NCI-H1105 (cell line): ENCODE data around the gene GYPB.
"Not testable (repeated sequence)": the region's sequence is repeated elsewhere in the genome, so short reads cannot be mapped to it uniquely, and the experiment has no call there.

Experiments
- DNase-seq: peaks from one replicate; lab custom pipeline; 2025; lab: John Stamatoyannopoulos, UW

Gene GYPB

GRCh38 chr4:144019277-144019676 is at the start of gene GYPB:
TSS of gene GYPB (minus strand) at chr4:144019380. CDS start at chr4:144019287, 93 bp downstream.
- not testable (repeated sequence) for DNase-seq

GRCh38 chr4:144061556-144061955 is 42.4 kb upstream of the GYPB start:
- DNase-seq = not testable (repeated sequence)

GRCh38 chr4:144060234-144060859 is 41.2 kb upstream of the GYPB start:
- DNase-seq = not testable (repeated sequence)

- no peak for DNase-seq
Measured at GRCh38 chr4:144056800-144057199, 37.6 kb upstream of the GYPB start.

DNA sequence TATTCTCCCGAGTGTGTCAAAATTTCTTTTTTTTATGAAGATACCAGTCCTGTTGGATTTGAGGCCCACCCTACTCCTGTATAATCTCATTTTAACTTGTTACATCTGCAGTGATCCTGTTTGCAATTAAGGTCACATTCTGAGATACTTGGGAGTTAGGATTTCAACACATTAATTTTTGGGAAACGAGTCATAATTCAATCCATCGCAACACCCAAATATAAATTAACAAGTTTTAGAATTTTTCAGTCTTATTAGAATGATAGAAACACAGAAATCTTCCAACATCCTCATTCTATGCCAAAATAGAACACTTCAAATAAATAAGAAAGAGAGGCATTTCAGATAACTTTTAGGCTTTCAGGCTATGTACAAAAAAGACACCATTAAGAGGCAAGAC is 36.2 kb upstream of the GYPB start:
- not testable (repeated sequence) for DNase-seq

DNA sequence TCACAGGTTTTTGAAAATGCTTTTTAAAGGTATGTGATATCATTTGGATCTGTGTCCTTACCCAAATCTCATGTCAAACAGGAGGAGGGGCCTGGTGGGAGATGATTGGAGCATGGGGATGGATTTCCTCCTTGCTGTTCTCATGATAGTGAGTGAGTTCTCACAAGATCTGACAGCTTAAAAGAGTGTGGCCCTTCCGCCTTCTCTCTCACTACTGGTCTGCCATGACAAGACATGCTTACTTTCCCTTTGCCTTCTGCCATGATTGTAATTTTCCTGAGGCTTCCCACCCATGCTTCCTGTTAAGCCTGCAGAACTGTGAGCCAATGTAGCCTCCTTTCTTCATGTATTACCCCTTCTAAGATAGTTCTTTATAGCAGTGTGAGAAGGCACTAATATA is 32.3 kb upstream of the GYPB start:
- DNase-seq = not testable (repeated sequence)

GRCh38 chr4:144050631-144051030 is 31.5 kb upstream of the GYPB start:
- DNase-seq = not testable (repeated sequence)

DNA sequence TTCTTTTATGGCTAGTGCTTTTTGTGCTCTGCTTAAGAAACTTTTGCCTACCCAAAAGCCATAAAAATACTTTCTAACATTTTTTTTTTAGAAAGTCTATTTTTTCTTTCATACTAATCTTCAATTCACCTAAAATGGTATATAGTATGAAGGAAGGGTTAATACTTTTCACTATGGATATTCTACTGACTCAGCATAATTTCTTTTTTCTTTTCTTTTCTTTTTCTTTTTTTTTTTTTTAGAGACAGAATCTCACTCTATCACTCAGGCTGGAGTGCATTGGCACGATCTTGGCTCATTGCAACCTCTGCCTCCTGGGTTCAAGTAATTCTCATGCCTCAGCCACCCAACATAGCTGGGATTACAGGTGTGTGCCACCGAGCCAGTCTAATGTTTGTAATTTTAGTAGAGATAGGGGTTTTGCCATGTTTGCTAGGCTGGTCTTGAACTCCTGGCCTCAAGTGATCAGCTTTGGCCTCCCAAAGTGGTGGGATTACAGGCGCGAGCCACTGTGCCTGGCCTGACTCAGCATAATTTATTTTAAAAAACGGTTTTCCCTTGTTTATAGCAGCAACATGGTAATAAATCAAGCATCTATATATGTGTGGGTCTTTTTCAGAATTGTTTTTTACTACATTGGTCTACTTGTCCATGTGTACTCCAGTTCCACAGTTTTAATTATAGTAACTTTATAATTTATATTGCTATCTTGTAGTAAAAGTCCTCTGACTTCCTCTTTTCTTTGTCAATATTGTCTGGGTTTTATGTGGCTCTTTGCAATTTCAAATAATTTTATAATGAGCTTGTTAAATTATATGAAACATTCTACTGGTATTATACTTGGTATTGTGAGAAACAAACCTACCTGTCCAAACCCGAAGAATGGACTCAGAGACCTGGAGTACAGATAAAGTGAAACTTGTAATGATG is 30.6 kb upstream of the GYPB start:
- DNase-seq = not testable (repeated sequence)

- DNase-seq = not testable (repeated sequence)
Measured at GRCh38 chr4:144044936-144045335, 25.8 kb upstream of the GYPB start.

- DNase-seq = not testable (repeated sequence)
Measured at GRCh38 chr4:144032580-144032979, 13.4 kb upstream of the GYPB start.

DNA sequence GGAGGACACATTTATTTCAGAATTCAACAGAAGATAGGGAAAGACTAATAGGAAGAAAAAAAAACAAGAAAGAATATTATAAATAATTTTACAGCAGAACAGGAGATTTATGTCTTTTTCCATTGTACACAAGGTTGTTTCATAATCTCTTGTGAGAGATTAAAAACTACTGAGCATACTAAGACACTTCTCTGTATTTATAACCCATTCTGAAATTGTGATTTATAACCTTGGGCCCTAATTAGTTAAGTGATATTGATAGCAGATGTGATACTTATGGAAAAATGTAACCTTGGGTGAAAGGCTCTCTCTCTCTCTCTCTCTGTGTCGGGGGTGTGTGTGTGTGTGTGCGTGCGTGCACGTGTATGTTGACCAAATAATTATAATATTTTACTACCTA is 12.7 kb upstream of the GYPB start:
- not testable (repeated sequence) for DNase-seq

DNA sequence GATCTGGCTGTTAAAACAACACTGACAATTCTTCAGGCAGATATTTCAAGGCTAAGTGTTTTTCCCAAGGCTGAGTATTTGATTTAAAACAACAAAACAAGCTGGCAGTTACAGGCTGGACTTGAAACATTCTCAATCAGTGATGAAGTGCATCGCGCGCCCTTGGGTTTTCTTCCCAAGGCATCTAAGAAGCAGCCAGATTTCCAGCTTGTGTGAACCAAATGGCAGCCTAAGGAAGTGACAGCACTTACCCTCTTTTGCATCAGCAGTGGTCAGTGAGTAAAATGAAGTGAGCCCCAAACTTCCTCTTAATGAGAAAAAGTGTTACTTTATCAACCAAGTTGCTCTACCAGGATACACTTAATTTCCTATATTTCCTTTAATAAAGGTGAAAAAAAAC is 12.2 kb upstream of the GYPB start:
- DNase-seq = not testable (repeated sequence)

DNA sequence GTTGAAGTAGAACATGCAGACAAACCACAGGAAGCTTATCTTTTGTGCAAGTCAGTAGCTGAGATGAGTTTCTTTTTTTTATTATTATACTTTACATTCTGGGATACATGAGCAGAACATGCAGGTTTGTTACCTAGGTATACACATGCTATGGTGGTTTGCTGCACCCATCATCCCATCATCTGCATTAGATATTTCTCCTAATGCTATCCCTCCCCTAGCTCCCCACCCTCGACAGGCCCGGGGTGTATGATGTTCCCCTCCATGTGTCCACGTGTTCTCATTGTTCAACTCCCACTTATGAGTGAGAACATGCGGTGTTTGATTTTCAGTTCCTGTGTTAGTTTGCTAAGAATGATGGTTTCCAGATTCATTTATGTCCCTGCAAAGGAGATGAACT is 11.5 kb upstream of the GYPB start:
- DNase-seq = not testable (repeated sequence)

DNA sequence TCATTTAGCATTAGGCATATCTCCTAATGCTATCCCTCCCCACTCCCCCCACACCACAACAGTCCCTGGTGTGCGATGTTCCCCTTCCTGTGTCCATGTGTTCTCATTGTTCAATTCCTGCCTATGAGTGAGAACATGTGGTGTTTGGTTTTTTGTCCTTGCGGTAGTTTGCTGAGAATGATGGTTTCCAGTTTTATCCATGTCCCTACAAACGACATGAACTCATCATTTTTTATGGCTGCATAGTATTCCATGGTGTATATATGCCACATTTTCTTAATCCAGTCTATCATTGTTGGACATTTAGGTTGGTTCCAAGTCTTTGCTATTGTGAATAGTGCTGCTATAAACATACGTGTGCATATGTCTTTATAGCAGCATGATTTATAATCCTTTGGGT is 7.5 kb upstream of the GYPB start:
- not testable (repeated sequence) for DNase-seq

GRCh38 chr4:144024399-144025053 is 5.3 kb upstream of the GYPB start:
- not testable (repeated sequence) for DNase-seq

- not testable (repeated sequence) for DNase-seq
Measured at GRCh38 chr4:144022772-144023400, 3.7 kb upstream of the GYPB start.

DNA sequence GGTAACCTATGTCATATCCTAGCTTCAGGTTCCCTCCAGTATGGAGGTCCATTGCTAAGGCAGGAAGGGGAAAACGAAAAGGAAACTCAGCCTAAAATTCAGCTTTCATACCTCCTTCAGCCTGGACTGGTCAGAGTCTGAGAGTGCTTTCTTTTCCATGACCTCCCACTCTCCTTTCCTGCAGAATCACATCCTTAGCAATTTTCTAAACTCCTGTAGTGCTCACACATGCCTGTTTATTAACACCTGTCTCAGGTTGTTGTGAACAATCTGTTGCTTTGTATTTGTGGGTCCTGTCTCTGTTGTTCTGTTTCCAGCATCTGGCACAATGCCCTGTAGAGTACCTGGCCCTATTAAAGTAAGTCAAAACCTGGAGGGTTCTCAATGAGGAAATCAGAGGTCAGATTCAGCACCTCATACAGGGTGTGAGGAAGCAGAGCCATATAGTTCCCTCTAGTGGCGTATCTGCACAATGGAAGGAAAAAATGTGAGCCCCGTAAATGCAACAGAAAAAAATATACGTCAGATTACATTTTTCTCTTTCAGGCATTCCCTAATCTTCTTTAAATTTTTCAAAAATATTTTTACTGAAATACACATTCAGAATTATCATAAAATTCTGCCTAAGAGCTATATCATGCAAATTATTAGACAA is 2.3 kb upstream of the GYPB start:
- DNase-seq = not testable (repeated sequence)

GRCh38 chr4:144018223-144019000 is 768 bp downstream of the GYPB start:
- not testable (repeated sequence) for DNase-seq

DNA sequence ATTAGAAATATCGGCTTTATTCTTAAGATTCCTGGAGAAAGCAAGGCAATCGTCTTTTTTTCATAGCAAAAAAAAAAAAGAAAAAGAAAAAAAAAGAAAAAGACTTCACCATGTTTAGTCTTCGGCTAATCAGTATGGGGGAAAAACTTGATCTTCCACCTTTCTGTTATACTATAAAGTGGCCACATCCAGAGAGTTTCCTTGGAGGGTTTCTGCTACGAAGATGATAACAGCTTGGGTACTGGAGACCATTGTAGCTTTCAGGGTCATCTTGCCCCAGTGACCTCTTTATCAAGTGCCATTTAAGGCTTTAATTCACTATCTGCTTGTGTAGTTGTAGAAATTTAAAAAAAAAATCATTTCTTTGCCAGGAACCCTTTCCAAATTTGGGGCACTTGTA is 1.9 kb downstream of the GYPB start:
- DNase-seq = not testable (repeated sequence)

GRCh38 chr4:144016057-144016605 is 3.0 kb downstream of the GYPB start:
- not testable (repeated sequence) for DNase-seq
